Activated CD8-positive, alpha-beta memory T cell treated with anti-CD3 and anti-CD28 coated beads, Interleukin-2, amount 50 U/mL, for 4 hours (primary cell): Measurements from ENCODE around the gene TMEM219.
"Not testable (repeated sequence)": the region's sequence is repeated elsewhere in the genome, so short reads cannot be mapped to it uniquely, and the experiment has no call there.

ENCODE experiments used
- DNase-seq: peaks from one replicate; pipeline ENCODE4 v3.0.0-alpha.2; 2020

The TMEM219 gene, protein sequence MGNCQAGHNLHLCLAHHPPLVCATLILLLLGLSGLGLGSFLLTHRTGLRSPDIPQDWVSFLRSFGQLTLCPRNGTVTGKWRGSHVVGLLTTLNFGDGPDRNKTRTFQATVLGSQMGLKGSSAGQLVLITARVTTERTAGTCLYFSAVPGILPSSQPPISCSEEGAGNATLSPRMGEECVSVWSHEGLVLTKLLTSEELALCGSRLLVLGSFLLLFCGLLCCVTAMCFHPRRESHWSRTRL

DNA sequence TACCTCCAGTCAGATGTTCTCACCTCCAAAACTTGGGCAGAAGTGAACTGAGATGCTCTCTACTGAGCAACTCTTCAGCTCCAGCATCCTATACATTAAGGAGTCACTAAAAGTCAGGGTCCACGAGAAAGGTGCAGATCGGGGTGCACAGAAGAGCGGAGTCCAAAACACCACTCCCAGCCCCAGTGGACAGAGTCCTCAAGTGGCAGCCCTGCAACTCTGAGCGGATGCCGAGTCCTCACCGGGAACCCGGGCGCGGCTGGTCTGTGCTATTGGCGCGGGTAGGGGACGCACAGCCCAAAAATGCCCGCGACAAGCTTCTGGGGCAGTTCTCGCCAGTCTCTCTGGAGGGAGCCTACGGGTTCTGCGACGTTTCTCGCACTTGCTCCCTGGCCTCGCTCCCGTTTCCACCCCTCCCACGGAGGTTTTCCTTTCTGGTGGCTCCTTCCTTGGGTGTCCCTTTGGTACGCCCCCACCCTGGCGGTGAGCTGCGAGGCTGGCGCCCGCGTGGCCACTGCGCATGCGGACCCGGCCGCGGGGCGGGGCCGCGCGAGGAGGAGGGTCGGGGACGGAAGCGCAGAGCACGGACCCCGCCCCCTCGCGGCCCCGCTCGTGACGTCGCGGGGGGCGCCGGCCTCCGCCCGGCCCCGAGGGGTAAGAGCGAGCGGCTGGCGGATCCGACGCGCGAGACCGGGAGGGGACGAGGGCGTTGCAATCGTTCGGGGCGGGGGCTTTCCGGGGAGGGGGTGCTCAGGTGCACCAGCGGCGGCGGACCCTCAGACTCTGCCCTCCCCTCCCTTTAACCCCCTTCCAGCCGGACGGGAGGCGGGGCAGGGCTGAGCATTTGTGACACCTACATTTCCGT, at the start of gene TMEM219:
TMEM219 (plus strand) TSS at position 601 of the 865 bp plus-strand sequence. CDS start 1,065 bp downstream, outside the sequence.
- DNase-seq: peak; percentile 95

DNA sequence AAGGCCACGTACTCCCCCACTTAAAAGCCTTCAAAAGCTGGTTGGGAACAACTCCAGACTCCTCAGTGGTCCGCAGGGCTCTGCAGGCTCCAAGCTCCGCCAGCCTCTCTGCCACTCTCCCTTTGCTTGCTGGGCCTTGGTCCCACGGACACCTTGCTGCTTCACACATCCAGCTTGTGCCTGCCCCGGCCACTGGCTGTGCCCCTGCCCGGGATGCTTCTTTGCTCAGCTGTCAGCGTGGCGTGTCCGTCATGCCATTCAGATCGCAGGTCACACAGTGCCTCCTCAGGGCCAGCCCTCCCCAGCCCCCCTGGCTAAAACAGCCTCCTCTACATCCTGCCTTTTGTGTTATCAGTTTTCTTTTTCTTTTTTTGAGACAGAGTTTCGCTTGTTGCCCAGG, 49.8 kb upstream of the TMEM219 start:
- no peak for DNase-seq

DNA sequence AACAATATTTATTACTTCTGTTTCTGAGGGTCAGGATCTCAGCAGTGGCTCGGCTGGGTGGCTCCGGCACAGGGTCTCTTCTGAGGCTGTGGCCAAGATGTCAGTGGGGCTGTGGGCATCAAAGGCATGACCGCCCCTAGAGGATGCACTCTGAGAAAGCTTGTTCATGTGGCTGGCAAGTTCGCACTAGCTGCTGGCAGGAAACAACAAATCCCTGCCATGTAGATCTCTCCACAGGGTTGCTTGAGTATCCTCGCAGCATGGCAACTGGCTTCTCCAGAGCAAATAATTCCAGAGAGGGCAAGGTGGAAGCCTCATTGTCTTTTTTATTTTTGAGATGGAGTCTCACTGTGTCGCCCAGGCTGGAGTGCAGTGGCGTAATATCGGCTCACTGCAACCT, 48.4 kb upstream of the TMEM219 start:
- no peak for DNase-seq

DNA sequence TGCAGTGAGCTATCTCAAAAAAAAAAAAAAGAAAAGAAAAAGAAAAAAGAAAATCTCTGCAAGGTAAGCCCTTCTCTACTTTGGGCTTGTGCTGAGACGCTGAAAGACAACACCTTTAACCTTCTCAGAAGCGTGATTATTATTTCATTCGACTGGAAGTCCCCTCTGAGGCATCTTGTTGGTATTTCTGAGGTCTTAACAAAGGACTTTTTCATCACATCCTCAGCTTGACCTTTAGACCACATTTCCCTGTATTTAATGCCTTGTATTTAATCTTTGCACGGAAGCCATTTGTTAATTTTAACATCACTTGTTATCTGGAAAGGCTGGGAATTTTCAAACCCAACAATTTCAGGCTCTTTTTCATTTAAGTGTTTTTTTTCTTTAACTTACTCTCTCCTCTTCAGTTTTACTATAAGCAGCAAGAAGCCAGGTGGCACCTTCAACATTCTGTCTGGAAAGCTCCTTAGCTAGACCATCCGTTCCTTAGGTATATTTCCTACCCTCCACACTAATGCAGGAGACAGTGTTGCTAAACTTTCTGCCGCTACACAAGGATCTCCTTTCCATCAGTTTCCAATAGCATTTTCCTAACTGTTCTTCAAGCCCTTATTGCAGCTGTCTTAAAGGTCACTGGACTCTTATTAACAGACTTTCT, 46.2 kb upstream of the TMEM219 start:
- no peak for DNase-seq

DNA sequence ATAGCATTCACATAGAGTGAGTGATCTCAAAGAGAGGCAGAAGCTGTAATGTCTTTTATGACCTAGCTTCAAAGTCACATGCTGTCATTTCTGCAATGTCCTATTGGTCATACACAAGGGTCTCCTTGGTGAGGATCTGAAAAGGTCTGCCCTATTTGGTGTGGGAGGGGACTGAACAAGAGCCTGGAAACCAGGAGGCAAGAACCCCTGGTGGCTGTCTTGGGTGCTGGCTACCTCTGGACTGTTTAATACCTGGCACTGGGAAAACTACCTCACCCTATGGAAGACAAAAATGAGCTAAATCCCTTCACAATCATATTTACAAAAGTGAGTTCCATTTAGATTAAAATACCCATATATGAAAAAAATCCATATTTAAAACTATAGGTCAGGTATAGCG, 44.9 kb upstream of the TMEM219 start:
- DNase-seq: no peak

DNA sequence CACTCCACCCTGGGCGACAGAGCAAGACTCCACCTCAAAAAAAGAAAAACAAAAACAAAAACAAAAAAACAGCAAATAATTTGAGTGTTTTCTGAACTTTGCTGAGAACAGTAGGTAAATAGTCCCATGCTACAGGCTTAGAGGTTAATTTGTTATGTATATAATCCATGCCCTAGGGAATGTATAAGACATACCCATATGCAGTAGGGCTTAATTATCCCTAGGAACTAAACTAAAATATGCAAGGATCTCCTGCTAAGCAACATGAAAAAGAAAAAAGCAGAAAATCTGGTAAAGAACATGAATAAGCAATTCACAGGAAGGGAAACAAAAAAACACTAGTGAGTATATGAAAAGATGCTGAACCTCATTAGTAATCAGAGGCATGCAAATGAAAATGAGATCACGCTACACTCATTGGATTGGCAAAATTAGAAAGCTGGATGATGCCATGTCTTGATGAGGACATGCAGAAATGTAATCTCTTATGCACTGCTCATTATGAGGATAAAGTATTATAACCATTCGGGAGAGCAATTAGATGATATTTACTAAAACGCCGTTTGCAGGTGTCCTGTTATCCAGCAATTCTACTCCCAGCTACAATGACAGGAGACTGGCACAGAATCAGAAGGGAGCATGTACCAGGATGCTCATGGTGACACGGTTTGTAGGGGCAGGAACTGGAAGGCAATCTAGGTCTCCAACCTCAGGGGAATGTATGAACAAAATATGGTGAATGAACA, 41.4 kb upstream of the TMEM219 start:
- no peak for DNase-seq

DNA sequence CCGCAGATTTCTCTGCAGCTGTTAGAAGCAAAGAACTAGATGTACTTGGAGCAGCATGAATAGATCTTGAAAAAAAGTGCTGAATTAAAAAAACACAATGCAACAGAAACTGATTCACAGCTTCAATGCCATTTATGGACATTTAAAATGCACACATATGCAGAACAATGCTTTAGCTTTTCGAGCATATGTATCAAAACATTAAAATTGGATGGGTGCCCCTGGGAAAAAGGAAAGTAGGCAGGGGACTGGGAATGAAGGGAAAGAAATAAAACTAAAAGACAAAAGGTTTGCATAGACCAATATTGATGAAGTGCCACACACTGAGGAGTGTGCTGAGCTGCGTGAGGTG, 40.9 kb upstream of the TMEM219 start:
- DNase-seq: no peak

DNA sequence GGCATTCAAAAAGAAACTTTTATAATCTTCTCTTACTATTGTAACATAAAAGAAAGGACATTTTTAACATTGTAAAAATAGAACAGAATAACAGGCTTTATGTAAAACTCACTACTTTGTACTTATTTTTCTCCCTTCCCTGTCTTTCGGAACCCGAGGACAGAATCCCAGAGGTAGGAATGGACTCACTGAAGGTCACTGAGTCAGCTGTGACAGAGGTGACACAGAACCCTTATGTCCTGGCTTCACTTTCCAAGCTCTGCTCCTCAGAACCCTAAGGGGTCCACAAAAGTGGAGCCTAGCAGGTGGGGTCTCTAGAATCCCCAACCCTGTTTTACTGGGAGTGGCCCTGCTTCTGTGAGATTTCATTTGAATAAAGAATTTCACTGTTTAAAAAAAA, 39.6 kb upstream of the TMEM219 start:
- DNase-seq: no peak

DNA sequence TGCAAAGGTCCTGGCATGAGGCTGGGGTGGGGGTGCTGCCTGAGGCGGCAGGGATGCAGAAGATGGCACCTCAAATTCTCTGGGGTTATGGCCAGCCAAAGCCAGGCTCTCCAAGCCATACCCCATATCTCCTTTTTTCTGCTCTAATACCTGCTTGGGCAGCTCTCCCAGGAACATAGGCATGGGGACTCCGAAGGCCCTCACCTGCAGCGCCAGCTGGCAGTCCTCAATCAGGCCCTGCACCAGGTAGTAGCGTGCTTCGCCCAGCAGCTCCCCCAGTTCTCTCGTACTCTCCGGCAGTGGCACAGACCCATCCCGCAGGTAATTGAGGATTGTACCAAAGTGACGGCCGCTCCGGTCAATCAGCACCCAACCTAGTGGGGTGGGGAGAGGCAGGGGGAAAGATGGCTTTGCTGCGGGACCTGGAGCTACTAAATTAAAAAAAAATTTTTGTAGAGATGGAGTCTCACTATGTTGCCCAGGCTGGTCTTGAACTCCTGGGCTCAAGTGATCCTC, 38.8 kb upstream of the TMEM219 start:
- DNase-seq: no peak

DNA sequence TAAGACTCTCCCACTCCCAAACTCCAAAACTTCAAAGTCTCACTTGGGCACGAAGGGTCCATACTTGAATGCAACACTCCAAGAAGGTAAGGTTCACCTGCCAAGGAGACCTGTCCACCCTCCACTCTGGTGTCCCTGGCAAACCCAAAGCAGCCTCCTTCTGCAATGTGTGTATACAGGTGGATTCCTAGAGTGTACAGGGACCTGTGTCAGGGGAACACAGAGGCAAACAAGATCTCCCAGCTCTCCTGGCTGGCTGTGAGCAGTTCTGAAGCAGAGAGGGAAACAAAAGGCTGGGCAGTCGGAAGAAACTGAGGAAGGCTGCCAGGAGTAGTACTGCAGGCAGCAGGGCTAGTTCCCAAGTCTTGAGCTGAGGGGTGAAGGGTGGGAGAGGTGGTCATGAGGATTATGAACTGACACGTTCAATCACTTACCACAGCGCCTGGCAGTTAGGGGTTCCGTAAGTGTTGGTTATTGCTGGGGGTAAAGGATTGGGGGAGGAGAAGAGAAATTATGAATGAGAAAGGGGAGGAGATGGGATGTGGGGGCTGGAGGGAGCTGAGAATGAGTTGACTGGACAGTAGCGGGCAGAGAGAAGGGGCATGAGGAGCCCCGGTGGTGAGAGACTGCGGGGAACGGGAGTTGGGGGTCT, 36.6 kb upstream of the TMEM219 start:
- DNase-seq: no peak

DNA sequence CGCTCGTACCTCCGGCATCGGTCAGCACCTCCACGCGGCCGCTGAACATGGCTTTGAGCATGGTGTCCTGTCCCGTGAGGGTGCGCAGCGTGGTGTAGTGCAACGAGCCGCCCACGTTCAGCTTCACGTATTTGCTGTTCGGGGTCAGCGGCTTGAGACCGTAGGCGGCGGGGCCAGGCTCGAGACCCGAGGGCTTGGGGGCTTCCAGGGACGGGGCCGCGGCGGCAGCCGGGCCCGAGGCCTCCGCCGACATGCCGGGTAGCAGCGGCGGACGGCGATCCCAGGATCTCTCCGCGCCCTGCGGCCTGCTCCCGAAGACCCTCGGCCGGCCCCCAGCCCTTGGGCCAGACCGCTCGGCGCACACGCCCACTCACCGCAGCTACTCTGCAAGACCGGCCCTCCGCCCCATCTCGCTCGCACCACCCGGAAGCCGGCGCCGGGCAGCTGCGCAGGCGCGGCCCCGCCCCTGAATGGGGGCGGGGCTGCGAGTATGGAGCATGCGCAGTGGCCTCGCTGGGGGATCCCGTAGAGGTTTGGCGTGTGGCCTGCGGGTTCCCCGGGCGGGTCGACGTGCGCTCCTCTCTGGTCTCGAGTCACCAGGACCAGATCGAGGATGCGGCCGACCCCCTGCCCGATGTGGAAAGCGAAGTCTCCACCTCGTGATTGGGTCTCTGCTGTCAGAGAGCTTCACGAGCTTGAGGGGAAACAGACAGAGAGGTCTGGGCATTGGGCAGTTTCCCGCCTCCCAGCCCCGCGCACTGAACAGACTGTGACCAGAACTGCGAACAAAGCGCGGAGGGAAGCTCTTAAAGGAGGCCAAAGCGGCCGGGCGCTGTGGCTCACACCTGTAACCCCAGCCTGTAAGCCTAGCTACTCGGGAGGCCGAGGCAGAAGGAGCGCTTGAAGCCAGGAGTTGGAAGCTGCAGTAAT, 35.8 kb upstream of the TMEM219 start, which contains the start of gene KCTD13:
KCTD13 (minus strand) TSS at position 446 of the 930 bp plus-strand sequence; CDS start at position 253, 193 bp downstream.
- peak; percentile 86 for DNase-seq

DNA sequence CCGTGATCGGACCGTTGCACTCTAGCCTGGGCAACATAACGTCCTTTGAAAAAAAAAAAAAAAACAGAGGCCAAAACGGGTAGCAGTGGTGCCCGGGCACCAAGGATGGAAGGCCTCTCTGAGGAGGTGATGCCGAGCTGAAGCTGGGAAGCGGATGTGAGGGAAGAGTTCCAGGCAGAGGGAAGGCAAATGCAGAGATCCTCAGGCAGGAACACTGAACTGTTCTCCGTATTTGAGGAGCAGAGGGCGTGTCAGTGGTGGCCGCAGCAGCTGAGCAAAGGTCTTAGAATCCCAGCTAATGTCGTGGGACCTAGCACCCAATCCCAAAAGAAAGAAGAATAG, 35.2 kb upstream of the TMEM219 start:
- DNase-seq: no peak

DNA sequence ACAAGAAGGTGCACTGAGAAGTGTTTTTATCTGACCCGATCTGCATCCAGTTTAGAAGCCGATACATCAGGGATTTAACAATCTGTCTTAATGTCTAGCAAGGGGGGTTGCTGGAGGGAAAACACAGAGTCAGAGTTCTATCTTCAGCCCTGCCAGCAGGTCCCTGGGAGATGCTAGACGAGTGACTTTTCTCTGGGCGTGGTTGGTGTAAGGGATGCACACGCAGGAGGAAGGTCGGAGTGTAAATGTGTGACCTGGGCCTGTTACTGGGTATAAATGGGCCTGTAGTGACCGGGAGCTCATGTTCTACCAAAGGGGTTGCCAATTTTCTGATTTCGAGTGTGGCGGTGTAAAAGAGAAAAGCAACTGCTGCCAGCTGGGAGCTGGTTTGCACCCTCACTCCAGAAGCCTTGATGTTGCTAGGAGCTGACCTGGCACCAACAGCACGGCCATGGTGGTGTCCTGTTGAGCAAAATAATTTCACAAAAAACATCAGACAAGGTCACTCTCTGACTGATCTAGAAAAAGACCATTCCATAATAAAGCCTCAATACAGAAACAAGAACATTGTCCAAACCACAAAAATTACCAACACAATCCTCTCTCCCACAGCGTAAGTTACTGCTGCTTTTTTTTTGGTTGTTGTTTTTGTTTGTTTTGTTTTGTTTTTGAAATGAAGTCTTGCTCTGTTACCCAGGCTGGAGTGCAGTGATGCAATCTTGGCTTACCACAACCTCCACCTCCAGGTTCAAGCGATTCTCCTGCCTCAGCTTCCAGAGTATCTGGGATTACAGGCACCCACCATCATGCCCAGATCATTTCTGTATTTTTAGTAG, 34.6 kb upstream of the TMEM219 start:
- no peak for DNase-seq

DNA sequence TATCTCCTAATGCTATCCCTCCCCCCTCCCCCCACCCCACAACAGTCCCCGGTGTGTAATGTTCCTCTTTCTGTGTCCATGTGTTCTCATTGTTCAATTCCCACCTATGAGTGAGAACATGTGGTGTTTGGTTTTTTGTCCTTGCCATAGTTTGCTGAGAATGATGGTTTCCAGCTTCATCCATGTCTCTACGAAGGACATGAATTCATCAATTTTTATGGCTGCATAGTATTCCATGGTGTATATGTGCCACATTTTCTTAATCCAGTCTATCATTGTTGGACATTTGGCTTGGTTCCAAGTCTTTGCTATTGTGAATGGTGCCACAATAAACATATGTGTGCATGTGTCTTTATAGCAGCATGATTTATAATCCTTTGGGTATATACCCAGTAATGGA, 30.1 kb upstream of the TMEM219 start:
- DNase-seq: not testable (repeated sequence)

DNA sequence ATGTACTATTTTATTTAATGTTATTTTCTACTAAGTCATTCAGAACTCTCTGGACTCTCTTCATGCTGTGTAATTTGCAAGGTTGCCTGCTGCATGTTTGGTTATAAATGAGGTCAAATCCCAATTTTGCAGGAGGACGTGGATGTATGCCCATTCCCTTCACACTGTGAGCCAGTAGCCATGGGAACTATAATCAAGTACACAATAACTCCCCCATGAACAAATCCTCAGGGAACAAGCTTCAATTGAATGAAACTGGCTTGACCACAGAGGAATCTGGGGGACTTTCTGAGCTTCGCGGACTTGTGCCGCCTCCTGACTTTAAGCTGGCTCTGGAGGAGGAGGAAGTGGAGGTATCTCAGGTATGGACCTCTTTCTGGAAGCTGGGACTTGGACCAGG, 21.2 kb upstream of the TMEM219 start:
- no peak for DNase-seq

DNA sequence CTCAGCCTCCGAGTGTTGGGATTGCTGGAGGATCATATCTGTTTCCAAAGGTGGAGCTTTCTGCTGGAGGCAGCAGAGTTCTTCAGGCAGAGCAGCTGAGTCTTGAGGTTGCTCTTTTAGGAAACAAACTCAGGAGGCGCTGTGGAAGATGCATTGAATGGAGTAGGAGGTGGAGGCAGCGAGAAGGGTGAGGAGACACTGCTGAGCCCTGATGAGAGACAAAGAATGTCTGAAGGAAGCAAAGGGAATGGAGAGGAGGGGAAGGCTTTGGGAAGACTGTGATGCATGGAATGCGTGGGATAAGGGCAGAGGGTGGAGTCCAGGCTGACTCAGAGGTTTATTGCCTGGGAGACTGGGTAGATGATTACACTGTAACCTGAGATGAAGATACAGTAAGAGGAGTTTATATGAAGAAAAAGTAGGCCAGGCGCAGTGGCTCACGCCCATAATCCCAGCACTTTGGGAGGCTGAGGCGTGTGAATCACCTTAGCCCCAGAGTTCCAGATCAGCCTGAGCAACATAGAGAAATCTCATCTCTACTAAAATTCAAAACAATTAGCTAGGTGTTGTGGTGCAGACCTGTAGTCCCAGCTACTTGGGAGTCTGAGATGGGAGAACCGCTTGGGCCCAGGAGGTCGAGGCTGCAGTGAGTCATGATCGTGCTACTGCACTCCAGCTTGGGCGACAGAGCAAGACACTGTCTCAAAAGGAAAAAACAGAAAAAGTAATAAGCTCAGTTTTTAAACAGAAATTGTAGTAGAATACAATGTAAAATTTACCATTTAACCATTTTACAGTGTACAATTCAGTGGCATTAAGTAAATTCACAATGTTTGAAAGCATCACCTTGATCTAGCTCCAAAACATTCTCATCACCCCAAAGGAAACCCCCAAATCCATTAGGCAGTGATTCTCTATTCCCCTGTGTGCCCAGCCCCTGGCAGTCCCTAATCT, 17.8 kb upstream of the TMEM219 start:
- no peak for DNase-seq

DNA sequence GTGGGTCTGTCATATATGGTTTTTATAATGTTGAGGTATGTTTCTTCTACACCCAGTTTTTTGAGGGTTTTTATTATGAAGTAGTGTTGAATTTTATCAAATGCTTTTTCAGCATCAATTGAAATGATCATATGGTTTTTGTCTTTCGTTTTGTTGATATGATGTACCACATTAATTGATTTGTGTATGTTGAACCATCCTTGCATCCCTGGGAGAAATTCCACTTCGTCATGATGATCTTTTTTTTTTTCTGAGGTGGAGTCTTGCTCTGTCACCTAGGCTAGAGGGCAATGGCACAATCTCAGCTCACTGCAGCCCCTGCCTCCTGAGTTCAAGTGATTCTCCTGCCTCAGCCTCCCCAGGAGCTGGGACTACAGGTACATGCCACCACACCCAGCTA, 14.0 kb upstream of the TMEM219 start:
- DNase-seq: no peak

DNA sequence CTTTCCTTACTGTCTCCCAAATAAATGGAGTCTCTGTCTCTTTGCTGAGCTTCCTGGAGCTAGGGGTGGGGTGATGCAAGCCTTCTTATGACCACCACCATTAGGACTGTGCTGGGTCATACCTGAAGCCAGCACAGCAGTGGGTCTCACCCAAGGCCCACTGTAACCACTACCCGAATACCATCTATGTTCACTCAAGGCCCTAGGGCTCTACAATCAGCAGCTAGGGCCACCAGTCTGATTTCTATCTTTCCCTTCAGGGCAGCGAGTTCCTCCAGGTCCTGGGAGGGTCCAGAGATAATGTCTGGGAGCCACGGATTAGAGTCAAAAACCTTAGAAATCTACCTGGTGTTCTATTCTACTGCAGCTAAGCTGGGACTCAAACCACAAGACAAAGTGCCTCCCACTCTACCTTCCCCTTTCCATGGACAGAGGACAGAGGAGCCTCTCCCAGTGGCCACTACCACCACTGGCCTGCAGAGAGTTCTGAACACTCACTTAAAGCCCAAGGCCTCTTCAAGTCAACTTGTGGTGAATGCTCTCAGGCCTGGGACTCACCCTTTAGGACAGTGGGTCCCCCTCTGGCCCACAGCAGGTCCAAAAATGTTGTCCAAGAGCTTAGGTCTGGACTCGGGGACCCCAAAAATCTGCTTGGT, 10.9 kb upstream of the TMEM219 start:
- DNase-seq: no peak
